Epithelial cell of prostate (primary cell): ENCODE measurements around the gene ACSF2.
A peak's percentile ranks its signal among the peaks of the same experiment; 100 is the strongest.
"Not testable (repeated sequence)": the region's sequence is repeated elsewhere in the genome, so short reads cannot be mapped to it uniquely, and the experiment has no call there.

Experiments used
- DNase-seq: peaks from one replicate; pipeline ENCODE4 v3.0.0-alpha.2; 2011; ENCODE audit warnings: low read depth, low spot score
- H3K27ac ChIP-seq: fragments of 450-650 bp; 2 replicates; pipeline ENCODE4 v1.5.1; 2017; ENCODE audit warnings: mild to moderate bottlenecking

The ACSF2 gene

DNA sequence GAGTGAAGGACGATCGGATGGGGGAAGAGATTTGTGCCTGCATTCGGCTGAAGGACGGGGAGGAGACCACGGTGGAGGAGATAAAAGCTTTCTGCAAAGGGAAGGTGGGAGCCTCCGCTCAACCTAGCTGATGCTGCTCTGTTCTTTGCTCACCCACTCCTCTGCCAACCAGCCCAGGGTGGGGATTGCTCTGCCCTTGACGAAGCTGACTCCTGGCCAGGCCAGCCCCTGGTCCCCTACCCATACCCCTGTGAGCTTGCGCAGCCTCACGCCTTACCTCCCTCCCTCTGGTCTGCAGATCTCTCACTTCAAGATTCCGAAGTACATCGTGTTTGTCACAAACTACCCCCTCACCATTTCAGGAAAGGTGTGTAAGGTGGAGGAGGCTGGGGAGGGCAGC is 47.9 kb downstream of the ACSF2 start:
- DNase-seq: no peak
- no peak overlapping the region for H3K27ac ChIP-seq

DNA sequence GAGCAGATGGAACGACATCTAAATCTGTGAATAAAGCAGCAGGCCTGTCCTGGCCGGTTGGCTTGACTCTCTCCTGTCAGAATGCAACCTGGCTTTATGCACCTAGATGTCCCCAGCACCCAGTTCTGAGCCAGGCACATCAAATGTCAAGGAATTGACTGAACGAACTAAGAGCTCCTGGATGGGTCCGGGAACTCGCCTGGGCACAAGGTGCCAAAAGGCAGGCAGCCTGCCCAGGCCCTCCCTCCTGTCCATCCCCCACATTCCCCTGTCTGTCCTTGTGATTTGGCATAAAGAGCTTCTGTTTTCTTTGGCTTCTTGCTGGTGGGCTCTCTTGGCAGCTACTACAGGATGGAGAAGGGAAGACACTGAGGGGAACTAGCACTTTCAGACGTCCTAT is 48.5 kb downstream of the ACSF2 start:
- no peak overlapping the region for H3K27ac ChIP-seq
- DNase-seq: no peak

DNA sequence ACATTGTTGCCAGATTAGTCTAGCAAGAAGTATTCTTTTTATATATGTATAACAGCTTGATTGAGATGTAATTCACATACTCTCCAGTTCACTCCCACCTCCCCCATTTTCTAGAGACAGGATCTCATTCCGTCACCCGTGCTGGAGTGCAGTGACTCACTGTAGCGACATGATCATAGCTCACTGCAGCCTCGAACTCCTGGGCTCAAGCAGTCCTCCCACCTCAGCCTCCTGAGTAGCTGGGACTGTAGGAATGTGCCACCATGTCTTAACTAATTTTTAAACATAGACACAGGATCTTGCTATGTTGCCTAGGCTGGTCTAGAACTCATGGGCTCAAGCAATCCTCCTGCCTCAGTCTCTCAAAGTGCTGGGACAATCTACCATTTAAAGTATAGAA is 49.3 kb downstream of the ACSF2 start:
- no peak for DNase-seq
- no peak overlapping the region for H3K27ac ChIP-seq

DNA sequence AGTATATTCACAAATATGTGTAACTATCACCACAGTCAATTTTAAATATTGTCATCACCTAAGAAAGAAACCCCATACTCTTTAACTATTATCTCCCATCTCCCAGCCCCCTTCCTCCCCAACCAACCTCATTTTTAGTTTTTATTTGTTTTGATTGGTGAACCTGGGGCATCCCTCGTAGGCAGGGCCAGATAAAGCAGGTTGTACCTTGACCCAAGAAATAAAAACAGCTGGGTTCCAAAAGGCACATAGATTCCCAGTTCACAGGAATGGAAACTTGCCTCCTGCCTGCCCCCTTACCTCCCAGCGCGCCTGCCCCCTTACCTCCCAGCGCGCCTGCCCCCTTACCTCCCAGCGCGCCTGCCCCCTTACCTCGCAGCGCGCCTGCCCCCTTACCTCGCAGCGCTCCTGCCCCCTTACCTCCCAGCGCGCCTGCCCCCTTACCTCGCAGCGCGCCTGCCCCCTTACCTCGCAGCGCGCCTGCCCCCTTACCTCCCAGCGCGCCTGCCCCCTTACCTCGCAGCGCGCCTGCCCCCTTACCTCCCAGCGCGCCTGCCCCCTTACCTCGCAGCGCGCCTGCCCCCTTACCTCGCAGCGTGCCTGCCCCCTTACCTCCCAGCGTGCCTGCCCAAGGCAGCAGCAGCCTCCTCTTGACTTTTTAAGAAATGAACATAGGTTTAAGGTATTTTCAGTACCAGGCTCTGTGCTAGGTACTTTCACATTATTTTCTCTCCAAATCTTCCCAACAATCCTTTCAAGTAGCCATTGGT is 49.9 kb downstream of the ACSF2 start:
- not testable (repeated sequence) for H3K27ac ChIP-seq, DNase-seq

DNA sequence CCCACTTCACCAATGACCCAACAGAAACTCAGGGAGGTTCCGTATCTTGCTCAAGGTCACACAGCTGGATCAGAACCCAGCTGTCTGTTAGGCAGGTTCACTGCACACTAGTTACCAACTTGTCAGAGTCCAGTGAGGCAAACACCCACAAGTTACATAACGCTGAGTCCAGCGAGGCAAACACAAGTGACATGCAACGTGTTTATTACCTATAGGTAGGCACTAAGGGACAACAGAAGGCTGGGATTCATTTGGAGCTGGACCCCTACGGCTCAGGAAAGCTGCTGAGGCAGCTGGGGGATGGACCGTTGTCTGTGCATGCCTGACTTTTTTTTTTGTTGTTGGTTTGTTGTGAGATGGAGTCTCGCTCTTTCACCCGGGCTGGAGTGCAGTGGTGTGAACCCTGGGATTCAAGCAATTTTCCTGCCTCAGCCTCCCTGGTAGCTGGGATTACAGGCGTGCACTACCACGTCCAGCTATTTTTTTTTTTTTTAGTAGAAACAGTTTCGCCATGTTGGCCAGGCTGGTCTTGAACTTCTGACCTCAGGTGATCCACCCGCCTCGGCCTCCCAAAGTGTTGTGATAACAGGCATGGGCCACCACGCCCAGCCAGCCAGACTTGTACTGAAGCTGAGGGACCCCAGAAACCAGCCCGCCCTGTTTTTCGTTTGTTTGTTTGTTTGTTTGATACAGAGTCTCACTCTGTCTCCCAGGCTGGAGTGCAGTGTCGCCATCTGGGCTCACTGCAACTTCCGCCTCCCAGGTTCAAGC is 50.7 kb downstream of the ACSF2 start:
- no peak for DNase-seq
- H3K27ac ChIP-seq: no peak overlapping the region

DNA sequence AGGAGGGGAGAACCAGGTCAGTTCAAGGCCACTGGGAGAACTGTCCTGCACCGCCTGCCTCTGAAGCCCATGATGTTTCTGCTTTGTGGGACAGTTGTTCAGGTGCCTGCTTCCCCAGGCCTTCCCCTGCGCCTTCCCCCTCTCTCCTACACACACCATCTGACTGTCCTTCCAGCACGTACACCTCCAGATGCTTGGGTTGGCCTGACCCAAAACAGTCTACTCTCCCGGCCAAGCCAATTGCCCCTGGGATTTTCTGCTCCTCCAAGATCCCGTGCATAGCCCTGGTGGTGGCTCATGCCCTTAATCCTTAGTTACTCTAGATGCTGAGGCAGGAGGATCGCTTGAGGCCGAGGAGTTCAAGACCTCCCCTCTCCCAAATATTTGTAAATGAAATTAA is 52.0 kb downstream of the ACSF2 start:
- H3K27ac ChIP-seq: peak overlapping the region; percentile 70

DNA sequence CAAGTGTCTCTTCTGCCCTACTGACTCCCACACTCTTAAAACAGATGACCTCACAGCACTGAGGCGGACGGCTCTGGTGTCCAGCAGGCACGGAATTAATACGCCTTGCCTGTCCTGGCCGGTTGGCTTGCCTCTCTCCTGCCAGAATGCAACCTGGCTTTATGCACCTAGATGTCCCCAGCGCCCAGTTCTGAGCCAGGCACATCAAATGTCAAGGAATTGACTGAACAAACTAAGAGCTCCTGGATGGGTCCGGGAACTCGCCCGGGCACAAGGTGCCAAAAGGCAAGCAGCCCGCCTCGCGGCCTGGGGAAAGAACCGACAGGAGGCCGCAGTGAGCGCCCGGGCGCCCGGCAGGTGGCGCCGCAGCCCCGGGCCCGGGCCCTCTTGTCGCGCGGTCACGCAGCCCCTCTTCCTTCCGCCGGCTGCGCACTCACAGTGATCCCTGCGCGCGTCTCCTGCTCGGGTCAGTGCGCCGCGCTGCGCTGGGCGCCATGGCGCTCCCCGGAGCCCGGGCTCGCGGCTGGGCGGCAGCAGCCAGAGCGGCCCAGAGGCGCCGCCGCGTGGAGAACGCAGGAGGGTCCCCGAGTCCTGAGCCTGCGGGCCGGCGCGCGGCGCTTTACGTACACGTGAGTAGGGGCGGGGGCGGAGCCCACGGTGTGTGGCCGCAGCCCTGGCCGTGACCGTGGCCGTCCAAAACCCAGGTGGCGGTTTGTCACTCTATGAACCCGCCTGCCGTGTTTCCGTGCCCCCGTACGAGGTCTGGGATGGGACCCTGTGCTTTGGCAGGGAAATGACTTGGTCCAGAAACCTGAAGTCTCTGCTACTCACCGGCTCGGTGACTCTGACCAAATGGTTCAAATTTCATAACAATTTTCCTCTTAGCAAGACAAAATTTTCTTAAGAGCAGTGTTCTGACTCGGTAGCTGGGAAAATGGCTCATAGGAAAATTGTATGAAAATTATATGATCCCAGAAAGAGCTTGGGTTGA is 52.7 kb downstream of the ACSF2 start, which contains the start of gene RSAD1:
RSAD1 (plus strand) TSS at position 470 of the 991 bp plus-strand sequence; CDS start at position 495, 25 bp downstream.
- no peak for DNase-seq
- peak within 1 kb of the TSS; percentile 70 for H3K27ac ChIP-seq

More for the DNA sequence above, 52.0 kb downstream of the ACSF2 start:
- DNase-seq: no peak

DNA sequence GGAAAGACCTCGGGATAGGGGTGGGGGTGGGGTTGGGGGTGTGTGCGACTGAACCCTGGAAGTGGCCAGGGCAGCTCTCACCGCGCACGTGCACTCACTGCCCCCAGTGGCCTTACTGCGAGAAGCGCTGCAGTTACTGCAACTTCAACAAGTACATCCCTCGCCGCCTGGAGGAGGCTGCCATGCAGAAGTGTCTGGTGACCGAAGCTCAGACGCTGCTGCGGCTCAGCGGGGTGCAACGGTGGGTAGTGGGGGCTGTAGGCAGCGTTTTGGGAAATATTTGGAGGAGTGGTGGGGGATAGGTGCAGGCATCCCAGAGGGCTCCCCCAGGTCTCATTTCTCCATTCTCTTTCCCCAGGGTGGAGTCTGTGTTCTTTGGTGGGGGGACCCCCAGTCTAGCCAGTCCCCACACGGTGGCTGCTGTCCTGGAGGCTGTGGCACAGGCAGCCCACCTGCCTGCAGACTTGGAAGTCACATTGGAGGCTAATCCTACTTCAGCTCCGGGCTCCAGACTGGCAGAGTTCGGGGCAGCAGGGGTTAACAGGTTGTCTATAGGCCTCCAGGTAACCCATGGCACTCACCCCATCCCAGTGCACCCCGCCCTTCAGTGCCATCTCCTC is 53.6 kb downstream of the ACSF2 start:
- DNase-seq: no peak
- peak overlapping the region; percentile 70 for H3K27ac ChIP-seq

DNA sequence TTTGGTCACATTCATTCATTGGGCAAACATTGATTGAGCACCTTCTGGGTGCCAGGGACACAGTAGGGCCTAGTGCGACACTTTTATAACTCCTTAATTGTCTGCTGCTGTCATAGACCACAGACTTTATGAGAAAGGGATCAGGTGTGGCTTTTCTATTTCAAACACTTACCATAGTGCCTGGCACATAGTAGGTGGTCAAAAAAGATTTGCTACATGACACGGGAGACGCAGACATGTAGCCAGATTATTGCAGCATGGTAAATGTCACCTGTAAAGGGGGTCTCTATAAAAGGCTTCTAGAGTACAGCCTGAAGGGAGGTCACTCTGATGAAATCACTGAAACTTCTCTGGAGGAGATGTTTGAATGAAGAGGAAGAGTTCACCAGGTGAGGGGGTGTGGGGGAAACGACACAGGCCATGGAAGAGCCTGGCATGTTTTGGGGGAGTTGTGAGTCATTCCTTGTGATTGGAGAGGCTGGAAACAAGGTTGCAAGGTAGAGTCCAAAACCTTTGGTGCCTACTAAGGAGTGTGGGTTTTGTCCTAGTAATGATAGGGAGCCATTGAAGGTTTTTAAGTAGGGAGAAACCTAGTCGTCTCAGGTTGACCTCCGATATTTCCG is 54.2 kb downstream of the ACSF2 start:
- H3K27ac ChIP-seq: peak overlapping the region; percentile 23
- no peak for DNase-seq

DNA sequence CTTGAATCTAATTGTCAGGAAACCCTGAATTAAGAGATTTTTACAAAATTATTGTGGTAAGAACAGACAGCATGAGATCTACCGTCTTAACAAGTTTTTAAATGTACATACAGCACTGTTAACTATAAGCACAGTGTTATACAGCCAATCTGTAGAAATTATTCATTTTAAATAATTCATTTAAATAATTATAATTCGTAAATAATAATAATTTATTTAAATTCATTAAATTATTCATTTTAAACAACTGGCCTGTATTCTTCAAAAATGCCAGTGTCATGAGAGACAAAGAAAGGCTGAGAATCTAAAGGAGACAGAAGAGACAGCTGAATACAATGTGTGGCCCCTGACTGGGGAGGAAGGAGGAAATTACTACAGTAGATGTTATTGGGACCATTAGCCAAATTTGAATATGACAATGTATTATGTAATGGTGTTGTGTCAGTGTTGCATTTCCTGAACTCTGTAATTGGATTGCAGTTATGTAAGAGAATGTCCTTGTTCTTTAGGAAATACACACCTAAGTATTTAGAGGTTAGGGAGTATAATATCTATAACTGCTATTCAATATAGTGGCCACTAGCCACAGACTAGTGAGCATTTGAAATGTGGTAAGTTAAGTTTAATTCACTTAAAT is 55.0 kb downstream of the ACSF2 start:
- peak overlapping the region; percentile 23 for H3K27ac ChIP-seq
- no peak for DNase-seq

DNA sequence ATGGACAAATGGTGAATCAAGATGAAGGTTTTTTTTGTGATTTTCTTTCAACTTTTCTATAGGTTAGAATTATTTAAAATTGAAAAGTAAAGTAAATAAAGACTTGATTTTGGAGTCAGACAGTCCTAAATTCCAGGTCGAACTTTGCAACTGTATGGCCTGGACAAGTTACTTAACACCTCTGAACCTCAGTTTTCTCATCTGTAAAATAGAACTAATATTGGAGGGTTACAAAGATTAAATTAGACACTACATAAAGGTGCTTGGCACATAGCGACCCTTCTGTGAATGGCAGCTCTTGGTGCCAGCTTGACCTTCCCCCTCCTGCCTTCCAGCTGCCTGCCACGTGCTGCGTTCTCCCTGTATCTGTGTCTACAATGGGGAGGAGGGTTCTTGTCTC is 55.6 kb downstream of the ACSF2 start:
- DNase-seq: no peak
- peak overlapping the region; percentile 23 for H3K27ac ChIP-seq

DNA sequence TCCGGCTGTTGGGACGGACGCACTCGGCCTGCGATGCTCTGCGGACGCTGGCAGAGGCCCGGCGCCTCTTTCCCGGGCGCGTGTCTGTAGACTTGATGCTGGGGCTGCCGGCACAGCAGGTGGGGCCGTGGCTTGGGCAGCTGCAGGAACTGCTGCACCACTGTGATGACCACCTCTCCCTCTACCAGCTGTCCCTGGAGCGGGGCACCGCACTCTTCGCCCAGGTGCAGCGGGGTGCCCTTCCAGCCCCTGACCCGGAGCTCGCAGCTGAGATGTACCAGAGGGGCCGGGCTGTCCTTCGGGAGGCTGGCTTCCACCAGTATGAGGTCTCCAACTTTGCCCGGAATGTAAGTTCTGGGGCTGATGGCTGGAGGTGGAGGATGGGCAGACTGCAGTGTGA is 56.1 kb downstream of the ACSF2 start:
- no peak for DNase-seq
- H3K27ac ChIP-seq: no peak overlapping the region

DNA sequence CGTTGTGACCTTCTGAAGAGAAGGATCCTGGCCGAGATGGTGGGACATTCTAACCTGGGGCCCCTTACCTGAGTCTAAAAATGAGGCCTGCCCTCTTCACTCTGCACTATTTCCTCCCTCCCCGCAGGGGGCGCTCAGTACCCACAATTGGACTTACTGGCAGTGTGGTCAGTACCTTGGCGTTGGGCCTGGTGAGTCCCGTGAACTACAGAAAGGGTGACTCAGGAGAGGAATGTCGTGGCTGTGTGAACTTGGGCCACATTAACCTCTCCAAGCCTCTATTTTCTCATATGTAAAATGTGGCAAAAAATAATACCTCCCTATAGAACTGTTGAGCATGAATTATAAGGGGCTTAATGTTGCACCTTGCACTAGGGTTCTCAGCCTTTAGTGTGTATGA is 56.5 kb downstream of the ACSF2 start:
- peak; percentile 67 for DNase-seq
- H3K27ac ChIP-seq: peak overlapping the region; percentile 11

DNA sequence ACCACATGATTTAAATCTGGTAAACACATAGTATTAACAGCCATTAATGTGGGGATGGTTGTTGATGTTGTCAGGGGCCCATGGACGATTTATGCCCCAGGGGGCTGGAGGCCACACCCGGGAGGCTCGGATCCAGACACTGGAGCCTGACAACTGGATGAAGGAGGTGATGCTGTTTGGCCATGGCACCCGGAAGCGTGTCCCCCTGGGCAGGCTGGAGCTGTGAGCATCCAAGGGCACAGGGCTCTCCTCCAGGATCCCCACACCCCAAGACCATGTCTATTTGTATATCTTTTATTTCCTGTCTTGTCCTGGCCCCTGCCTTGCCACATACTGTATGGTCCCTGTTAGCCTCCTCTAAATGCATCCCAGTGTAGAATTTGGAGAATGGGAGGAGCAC is 57.2 kb downstream of the ACSF2 start:
- no peak for DNase-seq
- no peak overlapping the region for H3K27ac ChIP-seq

DNA sequence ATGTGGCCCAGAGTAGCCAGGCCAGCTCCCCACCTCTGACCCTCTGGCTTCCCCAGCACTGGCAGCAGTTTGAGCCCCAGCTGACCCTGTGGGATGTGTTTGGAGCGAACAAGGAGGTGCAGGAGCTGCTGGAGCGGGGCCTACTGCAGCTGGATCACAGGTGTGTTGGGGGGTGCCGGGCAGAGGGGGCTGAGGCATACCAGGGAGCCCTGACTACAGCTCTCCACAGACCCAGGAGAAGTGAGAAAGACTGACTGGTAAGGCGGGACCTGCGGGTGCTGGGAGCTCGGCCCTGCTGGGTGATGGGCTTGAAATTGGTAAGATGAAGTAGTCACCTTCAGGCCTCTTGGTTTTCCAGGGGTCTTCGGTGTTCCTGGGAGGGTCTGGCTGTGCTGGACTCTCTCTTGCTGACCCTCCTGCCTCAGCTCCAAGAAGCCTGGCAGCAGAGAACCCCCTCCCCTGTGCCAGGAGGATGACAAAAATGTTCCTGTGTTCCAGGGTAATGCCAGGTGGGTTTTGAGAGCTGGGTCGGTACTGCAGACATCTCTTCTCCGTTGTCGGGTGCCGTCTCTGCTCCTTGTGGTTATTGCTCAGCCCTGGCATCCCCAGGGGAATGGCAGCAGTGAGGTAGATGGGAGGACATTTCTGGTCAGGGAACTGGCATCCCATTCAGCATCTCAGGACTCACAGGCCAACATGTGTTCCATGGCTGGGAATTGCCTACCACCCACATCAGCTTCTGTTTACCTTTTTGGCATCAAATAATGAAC is 58.6 kb downstream of the ACSF2 start:
- H3K27ac ChIP-seq: no peak overlapping the region
- DNase-seq: no peak

DNA sequence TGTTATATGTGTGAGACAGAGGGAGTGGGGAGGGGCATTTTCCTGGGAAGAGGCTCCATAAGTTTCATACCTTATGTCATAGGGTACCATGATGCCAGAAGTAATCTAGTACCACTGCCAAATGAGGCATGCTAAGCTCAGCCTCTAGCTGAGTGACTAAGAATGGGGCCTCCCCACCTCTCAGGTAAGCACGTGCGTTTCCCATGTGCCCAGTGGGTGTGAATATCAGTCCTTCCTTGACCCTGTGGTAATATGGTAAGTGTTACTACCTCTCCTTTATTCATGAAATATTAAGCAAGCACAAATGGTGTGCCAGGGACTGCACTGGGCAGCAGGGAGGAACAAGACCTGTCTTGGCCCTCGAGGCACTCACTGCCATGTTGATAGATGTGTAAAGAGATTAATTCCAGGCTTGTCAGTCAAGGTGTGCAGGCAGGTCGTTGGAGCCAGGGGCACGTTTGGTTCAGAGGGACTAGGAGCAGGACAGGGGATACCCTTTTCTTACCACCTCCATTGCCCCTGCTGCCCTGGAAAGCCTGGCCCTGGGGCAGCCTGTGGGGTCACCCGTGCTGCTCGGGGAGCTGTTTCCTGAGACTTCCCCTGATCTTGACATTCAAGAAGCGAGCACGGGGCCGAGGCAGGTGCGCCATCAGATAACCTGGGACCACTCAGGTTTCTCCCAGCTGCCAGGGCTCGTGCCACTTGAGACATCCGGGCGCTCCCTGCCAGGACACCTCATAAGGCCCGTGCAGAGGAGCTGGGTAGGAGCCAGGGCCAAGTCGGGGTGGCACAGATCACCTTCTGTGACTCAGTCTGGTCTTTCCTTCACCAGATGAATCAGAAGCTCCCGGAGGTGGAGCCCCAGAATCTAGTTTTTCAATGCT is 61.4 kb downstream of the ACSF2 start:
- DNase-seq: peak; percentile 56
- peak overlapping the region; percentile 70 for H3K27ac ChIP-seq

DNA sequence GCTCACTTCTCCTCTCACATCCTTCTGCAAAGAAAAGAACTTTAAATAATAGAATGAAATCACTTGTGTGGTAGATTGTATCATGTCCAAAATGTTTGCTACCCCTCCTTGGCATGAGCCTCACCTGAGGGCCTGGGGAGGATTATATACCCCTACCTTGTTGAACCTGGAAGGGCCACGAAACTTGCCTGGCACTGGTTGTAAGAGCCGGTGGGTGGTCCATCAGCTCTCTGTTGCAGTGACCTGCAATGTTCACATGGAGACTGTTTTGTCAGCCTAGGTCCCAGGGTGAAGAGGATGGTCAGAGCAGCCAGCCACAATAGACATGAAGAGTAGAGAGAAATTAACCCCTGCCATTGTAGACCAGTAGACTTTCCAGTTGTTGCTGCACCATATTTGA is 62.9 kb downstream of the ACSF2 start:
- H3K27ac ChIP-seq: no peak overlapping the region
- no peak for DNase-seq
